ENCODE data around the gene CYP27B1.
A peak's percentile ranks its signal among the peaks of the same experiment; 100 is the strongest.

Gene CYP27B1

GRCh38 chr12:57766464-57767304, at the start of gene CYP27B1:
CYP27B1 (minus strand) TSS chr12:57767078; CDS start chr12:57767041, 37 bp downstream.
- H3K27ac ChIP-seq, result peak within 1 kb of the TSS; percentile 56
- TF ChIP-seq CTCF (conservative IDR thresholded peaks at IDR 0.05), result no peak

- H3K27ac ChIP-seq, result no peak overlapping the region
- TF ChIP-seq CTCF (conservative IDR thresholded peaks at IDR 0.05), result no peak
Observed at GRCh38 chr12:57816001-57816854, 49.4 kb upstream of the CYP27B1 start.

- no peak overlapping the region for H3K27ac ChIP-seq
Observed at GRCh38 chr12:57815177-57816000, 48.5 kb upstream of the CYP27B1 start.

GRCh38 chr12:57813971-57814772, 47.3 kb upstream of the CYP27B1 start:
- TF ChIP-seq CTCF (conservative IDR thresholded peaks at IDR 0.05), result no peak

More at GRCh38 chr12:57815177-57816000, 48.5 kb upstream of the CYP27B1 start:
- TF ChIP-seq CTCF (conservative IDR thresholded peaks at IDR 0.05), result no peak; the same call in 1 of the 2 replicates

GRCh38 chr12:57813111-57813970, 46.5 kb upstream of the CYP27B1 start:
- no peak overlapping the region for H3K27ac ChIP-seq

More at GRCh38 chr12:57813971-57814772, 47.3 kb upstream of the CYP27B1 start:
- no peak overlapping the region for H3K27ac ChIP-seq

More at GRCh38 chr12:57813111-57813970, 46.5 kb upstream of the CYP27B1 start:
- TF ChIP-seq CTCF (conservative IDR thresholded peaks at IDR 0.05), result no peak
